ENCODE results near the gene VSIG2. TPM values are rescaled to one million over a fixed set of nuclear protein-coding genes. Genes with fewer than 3 reads are reported as not detected.
A peak's percentile ranks its signal among the peaks of the same experiment; 100 is the strongest.

The VSIG2 gene
- total and polyA plus RNA-seq, 2 donors (not counting 1 experiment from before 2014, with no cell fraction given), result not detected

DNA sequence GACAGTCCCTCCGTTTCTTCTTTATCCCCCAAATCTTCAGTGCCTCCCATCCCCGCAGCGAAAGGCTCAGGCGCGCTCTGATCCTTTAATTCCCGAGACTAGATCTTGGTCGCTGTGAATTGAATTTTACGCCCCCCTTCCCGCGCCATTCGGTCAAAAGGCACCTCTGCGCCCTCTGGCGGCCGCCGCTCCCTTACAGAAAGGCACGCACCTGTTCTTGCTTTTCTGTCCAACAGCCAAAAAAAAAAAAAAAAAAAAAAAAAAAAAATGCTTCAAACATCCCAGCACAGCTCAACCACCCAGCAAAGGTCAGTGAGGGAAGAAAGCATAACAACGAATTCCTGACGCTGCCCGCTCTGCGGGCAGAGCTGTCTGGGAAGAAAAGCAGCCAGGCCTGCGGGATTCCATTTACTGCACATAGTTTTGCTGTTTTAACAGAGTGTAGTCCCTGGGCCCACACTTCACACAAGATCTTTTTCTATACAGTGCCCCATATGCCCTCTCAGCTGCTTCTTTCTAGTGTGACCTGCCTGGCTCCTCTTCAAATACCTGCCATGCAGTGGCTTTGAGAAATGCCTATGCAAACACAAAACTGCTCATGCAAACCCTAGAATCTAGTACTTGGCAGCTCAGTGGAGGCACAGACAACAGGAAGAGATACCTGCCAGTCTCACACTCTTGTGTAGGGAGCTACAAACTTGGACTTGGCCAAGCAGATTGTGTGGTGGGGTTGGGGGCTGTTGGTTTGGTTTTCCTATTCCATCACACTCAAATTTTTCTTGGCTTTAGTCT is 11.3 kb upstream of the VSIG2 start:
- Histone ChIP-seq H3K9ac (ENCODE audit: insufficient read depth, low read length) (no peak overlapping the region), H3K79me2 (ENCODE audit: control insufficient read depth, insufficient read depth, low read length) (no peaks in the 10 kb centered on the region), H3K4me1 (ENCODE audit: control insufficient read depth, extremely low read depth, insufficient read depth, low read length) (peaks cover 9% of the 10 kb centered on the region), H3K4me2 (ENCODE audit: extremely low read depth, insufficient read depth, low read length) (peak overlapping the region; percentile 87), H2AFZ (ENCODE audit: low read length) (no peak overlapping the region), H4K20me1 (ENCODE audit: control insufficient read depth, extremely low read depth, insufficient read depth, low read length) (no peaks in the 10 kb centered on the region), H3K4me3 (replicated peaks in 1 of 4; ENCODE audit: control extremely low read depth in 1 of 4, insufficient read depth in 1 of 4, low read depth in 3 of 4, low read length in 4 of 4) (peak overlapping the region; percentile 9 to 57 (median 28)), H3K27ac (ENCODE audit: insufficient read depth, low read length) (no peak overlapping the region), H3K27me3 (ENCODE audit: control insufficient read depth, insufficient read depth, low read length) (peaks cover 3% of the 10 kb centered on the region), H3K36me3 (ENCODE audit: control insufficient read depth, insufficient read depth, low read length) (peaks cover 2% of the 10 kb centered on the region), H3K9me3 (ENCODE audit: control insufficient read depth, insufficient read depth, low read depth, low read length) (no peaks in the 10 kb centered on the region)
- peak; percentile 50 to 66 for DNase-seq (ENCODE audit: low read depth in 2 of 2)
- TF ChIP-seq EZH2 (IDR thresholded peaks at IDR 0.05; ENCODE audit: low read length, missing control alignments), result no peak
- TF ChIP-seq, protein P1, sequence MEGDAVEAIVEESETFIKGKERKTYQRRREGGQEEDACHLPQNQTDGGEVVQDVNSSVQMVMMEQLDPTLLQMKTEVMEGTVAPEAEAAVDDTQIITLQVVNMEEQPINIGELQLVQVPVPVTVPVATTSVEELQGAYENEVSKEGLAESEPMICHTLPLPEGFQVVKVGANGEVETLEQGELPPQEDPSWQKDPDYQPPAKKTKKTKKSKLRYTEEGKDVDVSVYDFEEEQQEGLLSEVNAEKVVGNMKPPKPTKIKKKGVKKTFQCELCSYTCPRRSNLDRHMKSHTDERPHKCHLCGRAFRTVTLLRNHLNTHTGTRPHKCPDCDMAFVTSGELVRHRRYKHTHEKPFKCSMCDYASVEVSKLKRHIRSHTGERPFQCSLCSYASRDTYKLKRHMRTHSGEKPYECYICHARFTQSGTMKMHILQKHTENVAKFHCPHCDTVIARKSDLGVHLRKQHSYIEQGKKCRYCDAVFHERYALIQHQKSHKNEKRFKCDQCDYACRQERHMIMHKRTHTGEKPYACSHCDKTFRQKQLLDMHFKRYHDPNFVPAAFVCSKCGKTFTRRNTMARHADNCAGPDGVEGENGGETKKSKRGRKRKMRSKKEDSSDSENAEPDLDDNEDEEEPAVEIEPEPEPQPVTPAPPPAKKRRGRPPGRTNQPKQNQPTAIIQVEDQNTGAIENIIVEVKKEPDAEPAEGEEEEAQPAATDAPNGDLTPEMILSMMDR (conservative IDR thresholded peaks at IDR 0.05 in 1 of 2, IDR thresholded peaks at IDR 0.05 in 1 of 2; ENCODE audit: low read depth in 1 of 2, low read length in 2 of 2), result peak; percentile 73 to 80

GRCh38 chr11:124762624-124763155 is 10.6 kb upstream of the VSIG2 start:
- Histone ChIP-seq H3K27me3 (ENCODE audit: control insufficient read depth, insufficient read depth, low read length) (peaks cover 3% of the 10 kb centered on the region), H3K4me3 (replicated peaks in 1 of 4; ENCODE audit: control extremely low read depth in 1 of 4, insufficient read depth in 1 of 4, low read depth in 3 of 4, low read length in 4 of 4) (peak overlapping the region; percentile 9 to 57 (median 28)), H3K79me2 (ENCODE audit: control insufficient read depth, insufficient read depth, low read length) (no peaks in the 10 kb centered on the region), H3K4me2 (ENCODE audit: extremely low read depth, insufficient read depth, low read length) (peak overlapping the region; percentile 87), H3K27ac (ENCODE audit: insufficient read depth, low read length) (no peak overlapping the region), H3K36me3 (ENCODE audit: control insufficient read depth, insufficient read depth, low read length) (peaks cover 2% of the 10 kb centered on the region), H3K4me1 (ENCODE audit: control insufficient read depth, extremely low read depth, insufficient read depth, low read length) (peaks cover 9% of the 10 kb centered on the region), H3K9ac (ENCODE audit: insufficient read depth, low read length) (no peak overlapping the region), H3K9me3 (ENCODE audit: control insufficient read depth, insufficient read depth, low read depth, low read length) (no peaks in the 10 kb centered on the region), H2AFZ (ENCODE audit: low read length) (no peak overlapping the region), H4K20me1 (ENCODE audit: control insufficient read depth, extremely low read depth, insufficient read depth, low read length) (no peaks in the 10 kb centered on the region)
- no peak for DNase-seq (ENCODE audit: low read depth in 2 of 2)
- TF ChIP-seq EZH2 (IDR thresholded peaks at IDR 0.05; ENCODE audit: low read length, missing control alignments), result peak; percentile 54
- TF ChIP-seq, protein P1 (conservative IDR thresholded peaks at IDR 0.05 in 1 of 2, IDR thresholded peaks at IDR 0.05 in 1 of 2; ENCODE audit: low read depth in 1 of 2, low read length in 2 of 2), result no peak

- Histone ChIP-seq H3K27ac (ENCODE audit: insufficient read depth, low read length) (peak within 1 kb of the TSS; percentile 20), H3K27me3 (ENCODE audit: control insufficient read depth, insufficient read depth, low read length) (peaks cover 6% of the 10 kb centered on the region), H3K4me3 (replicated peaks in 1 of 4; ENCODE audit: control extremely low read depth in 1 of 4, insufficient read depth in 1 of 4, low read depth in 3 of 4, low read length in 4 of 4) (peak within 1 kb of the TSS; percentile 9 to 57 (median 28)), H3K4me1 (ENCODE audit: control insufficient read depth, extremely low read depth, insufficient read depth, low read length) (peaks cover 9% of the 10 kb centered on the region), H3K4me2 (ENCODE audit: extremely low read depth, insufficient read depth, low read length) (peak within 1 kb of the TSS; percentile 87), H2AFZ (ENCODE audit: low read length) (no peak within 1 kb of the TSS), H3K9ac (ENCODE audit: insufficient read depth, low read length) (peak within 1 kb of the TSS; percentile 16), H3K79me2 (ENCODE audit: control insufficient read depth, insufficient read depth, low read length) (no peaks in the 10 kb centered on the region), H3K36me3 (ENCODE audit: control insufficient read depth, insufficient read depth, low read length) (peaks cover 2% of the 10 kb centered on the region), H4K20me1 (ENCODE audit: control insufficient read depth, extremely low read depth, insufficient read depth, low read length) (no peaks in the 10 kb centered on the region), H3K9me3 (ENCODE audit: control insufficient read depth, insufficient read depth, low read depth, low read length) (no peaks in the 10 kb centered on the region)
- DNase-seq (ENCODE audit: low read depth in 2 of 2), result no peak
- TF ChIP-seq EZH2 (IDR thresholded peaks at IDR 0.05; ENCODE audit: low read length, missing control alignments), result no peak
- TF ChIP-seq, protein P1 (conservative IDR thresholded peaks at IDR 0.05 in 1 of 2, IDR thresholded peaks at IDR 0.05 in 1 of 2; ENCODE audit: low read depth in 1 of 2, low read length in 2 of 2), result no peak
Observed at GRCh38 chr11:124762105-124762623, 10.1 kb upstream of the VSIG2 start, which contains the start of gene ESAM. Gene ESAM (minus strand): TSS chr11:124762290. CDS start chr11:124762154, 136 bp downstream.

Data from fibroblast of lung (primary cell).